ENCODE data around the gene HES1.

- TF ChIP-seq POLR2A (IDR thresholded peaks at IDR 0.05) = no peak
- TF ChIP-seq CTCF (IDR thresholded peaks at IDR 0.05) = no peak
- no peak for TF ChIP-seq EP300 (IDR thresholded peaks at IDR 0.05)
These were observed 30.9 kb downstream of the HES1 start for GRCh38 chr3:194166682-194167479.

Measured in tibial nerve (tissue), 4 donors.